ENCODE measurements around the gene TOB1.

TOB1 gene

GRCh38 chr17:50866261-50866949 is at the start of gene TOB1:
Gene TOB1 (minus strand): TSS chr17:50866354. CDS start chr17:50864017, 2,337 bp downstream.
- intact Hi-C loops (cut with micrococcal nuclease): loop anchor here (1.0 to 10.0 kb wide), 4 partner anchors 51 to 258 kb away; partner anchors contain the start of gene SPAG9
- Mint-ChIP-seq H3K4me1 (ENCODE audit: low read depth) (peaks cover 24% of the 10 kb centered on the region), H3K27me3 (no peaks in the 10 kb centered on the region), H3K9me3 (no peaks in the 10 kb centered on the region), H3K4me3 (peak within 1 kb of the TSS; percentile 94), H3K27ac (peak within 1 kb of the TSS; percentile 98), H3K36me3 (ENCODE audit: low read depth) (peaks cover 48% of the 10 kb centered on the region)

- H3K4me1 Mint-ChIP-seq (ENCODE audit: low read depth): peaks cover 37% of the 10 kb centered on the region
- no peak overlapping the region for H3K27ac Mint-ChIP-seq
- intact Hi-C loops (cut with micrococcal nuclease): loop anchor here (5.0 kb wide), 1 partner anchor 47 kb away; the partner anchor contains the start of gene TOB1
- H3K4me3 Mint-ChIP-seq: no peak overlapping the region
- no peaks in the 10 kb centered on the region for H3K9me3 Mint-ChIP-seq
- no peaks in the 10 kb centered on the region for H3K36me3 Mint-ChIP-seq (ENCODE audit: low read depth)
- no peaks in the 10 kb centered on the region for H3K27me3 Mint-ChIP-seq
Measured at GRCh38 chr17:50914505-50915063, 48.4 kb upstream of the TOB1 start.

GRCh38 chr17:50913120-50913519 is 47.0 kb upstream of the TOB1 start:
- H3K4me3 Mint-ChIP-seq: no peak overlapping the region
- H3K9me3 Mint-ChIP-seq: no peaks in the 10 kb centered on the region
- intact Hi-C loops (cut with micrococcal nuclease): no loop called here
- H3K27ac Mint-ChIP-seq: no peak overlapping the region
- peaks cover 35% of the 10 kb centered on the region for H3K4me1 Mint-ChIP-seq (ENCODE audit: low read depth)
- H3K36me3 Mint-ChIP-seq (ENCODE audit: low read depth): no peaks in the 10 kb centered on the region
- H3K27me3 Mint-ChIP-seq: no peaks in the 10 kb centered on the region

GRCh38 chr17:50911890-50912289 is 45.7 kb upstream of the TOB1 start:
- peaks cover 38% of the 10 kb centered on the region for H3K4me1 Mint-ChIP-seq (ENCODE audit: low read depth)
- no peaks in the 10 kb centered on the region for H3K9me3 Mint-ChIP-seq
- intact Hi-C loops (cut with micrococcal nuclease): no loop called here
- H3K36me3 Mint-ChIP-seq (ENCODE audit: low read depth): no peaks in the 10 kb centered on the region
- H3K27me3 Mint-ChIP-seq: no peaks in the 10 kb centered on the region
- peak overlapping the region; percentile 23 for H3K27ac Mint-ChIP-seq
- H3K4me3 Mint-ChIP-seq: no peak overlapping the region

- intact Hi-C loops (cut with micrococcal nuclease): no loop called here
- Mint-ChIP-seq H3K27me3 (no peaks in the 10 kb centered on the region), H3K4me1 (ENCODE audit: low read depth) (peaks cover 34% of the 10 kb centered on the region), H3K4me3 (no peak overlapping the region), H3K36me3 (ENCODE audit: low read depth) (no peaks in the 10 kb centered on the region), H3K9me3 (no peaks in the 10 kb centered on the region), H3K27ac (no peak overlapping the region)
Measured at GRCh38 chr17:50911450-50911849, 45.3 kb upstream of the TOB1 start.

- H3K9me3 Mint-ChIP-seq: no peaks in the 10 kb centered on the region
- peak overlapping the region; percentile 7 for H3K4me3 Mint-ChIP-seq
- peaks cover 30% of the 10 kb centered on the region for H3K4me1 Mint-ChIP-seq (ENCODE audit: low read depth)
- intact Hi-C loops (cut with micrococcal nuclease): no loop called here
- peak overlapping the region; percentile 68 for H3K27ac Mint-ChIP-seq
- no peaks in the 10 kb centered on the region for H3K36me3 Mint-ChIP-seq (ENCODE audit: low read depth)
- H3K27me3 Mint-ChIP-seq: peaks cover 3% of the 10 kb centered on the region
Measured at GRCh38 chr17:50909765-50910605, 43.8 kb upstream of the TOB1 start.

GRCh38 chr17:50908860-50909764 is 43.0 kb upstream of the TOB1 start:
- no peak overlapping the region for H3K4me3 Mint-ChIP-seq

GRCh38 chr17:50908140-50908859 is 42.1 kb upstream of the TOB1 start:
- intact Hi-C loops (cut with micrococcal nuclease): no loop called here
- H3K9me3 Mint-ChIP-seq: no peaks in the 10 kb centered on the region
- H3K36me3 Mint-ChIP-seq (ENCODE audit: low read depth): no peaks in the 10 kb centered on the region
- no peak overlapping the region for H3K27ac Mint-ChIP-seq
- no peak overlapping the region for H3K4me3 Mint-ChIP-seq
- peaks cover 35% of the 10 kb centered on the region for H3K4me1 Mint-ChIP-seq (ENCODE audit: low read depth)
- H3K27me3 Mint-ChIP-seq: peaks cover 3% of the 10 kb centered on the region

More at GRCh38 chr17:50908860-50909764, 43.0 kb upstream of the TOB1 start:
- intact Hi-C loops (cut with micrococcal nuclease): no loop called here
- Mint-ChIP-seq H3K27ac (peak overlapping the region; percentile 68), H3K9me3 (no peaks in the 10 kb centered on the region), H3K27me3 (peaks cover 3% of the 10 kb centered on the region), H3K36me3 (ENCODE audit: low read depth) (no peaks in the 10 kb centered on the region), H3K4me1 (ENCODE audit: low read depth) (peaks cover 30% of the 10 kb centered on the region)

- H3K27ac Mint-ChIP-seq: no peak overlapping the region
- no peaks in the 10 kb centered on the region for H3K36me3 Mint-ChIP-seq (ENCODE audit: low read depth)
- peaks cover 35% of the 10 kb centered on the region for H3K4me1 Mint-ChIP-seq (ENCODE audit: low read depth)
- H3K9me3 Mint-ChIP-seq: no peaks in the 10 kb centered on the region
- intact Hi-C loops (cut with micrococcal nuclease): no loop called here
- H3K27me3 Mint-ChIP-seq: peaks cover 3% of the 10 kb centered on the region
- no peak overlapping the region for H3K4me3 Mint-ChIP-seq
Measured at GRCh38 chr17:50906443-50906842, 40.3 kb upstream of the TOB1 start.

GRCh38 chr17:50905460-50905803 is 39.3 kb upstream of the TOB1 start:
- Mint-ChIP-seq H3K27me3 (peaks cover 3% of the 10 kb centered on the region), H3K36me3 (ENCODE audit: low read depth) (no peaks in the 10 kb centered on the region), H3K4me1 (ENCODE audit: low read depth) (peaks cover 34% of the 10 kb centered on the region), H3K27ac (peak overlapping the region; percentile 23), H3K4me3 (no peak overlapping the region), H3K9me3 (no peaks in the 10 kb centered on the region)
- intact Hi-C loops (cut with micrococcal nuclease): no loop called here

- Mint-ChIP-seq H3K9me3 (no peaks in the 10 kb centered on the region), H3K4me3 (no peak overlapping the region), H3K27me3 (peaks cover 5% of the 10 kb centered on the region), H3K27ac (peak overlapping the region; percentile 23), H3K36me3 (ENCODE audit: low read depth) (no peaks in the 10 kb centered on the region), H3K4me1 (ENCODE audit: low read depth) (peaks cover 27% of the 10 kb centered on the region)
- intact Hi-C loops (cut with micrococcal nuclease): no loop called here
Measured at GRCh38 chr17:50904518-50905459, 38.6 kb upstream of the TOB1 start.
